HL-60/S4 treated with retinoic acid at 250 ng/mL for 4 days and 3 days (cell line): ENCODE data around the gene PIK3C2G.

Experiments
- in situ Hi-C: fragments of 300-500 bp; cut with MboI; formaldehyde crosslinking; loops from 2 replicates; pipeline ENCODE4 v1.7.0; 2022; ENCODE audit warnings: low sequenced_read_pairs

The PIK3C2G gene

DNA sequence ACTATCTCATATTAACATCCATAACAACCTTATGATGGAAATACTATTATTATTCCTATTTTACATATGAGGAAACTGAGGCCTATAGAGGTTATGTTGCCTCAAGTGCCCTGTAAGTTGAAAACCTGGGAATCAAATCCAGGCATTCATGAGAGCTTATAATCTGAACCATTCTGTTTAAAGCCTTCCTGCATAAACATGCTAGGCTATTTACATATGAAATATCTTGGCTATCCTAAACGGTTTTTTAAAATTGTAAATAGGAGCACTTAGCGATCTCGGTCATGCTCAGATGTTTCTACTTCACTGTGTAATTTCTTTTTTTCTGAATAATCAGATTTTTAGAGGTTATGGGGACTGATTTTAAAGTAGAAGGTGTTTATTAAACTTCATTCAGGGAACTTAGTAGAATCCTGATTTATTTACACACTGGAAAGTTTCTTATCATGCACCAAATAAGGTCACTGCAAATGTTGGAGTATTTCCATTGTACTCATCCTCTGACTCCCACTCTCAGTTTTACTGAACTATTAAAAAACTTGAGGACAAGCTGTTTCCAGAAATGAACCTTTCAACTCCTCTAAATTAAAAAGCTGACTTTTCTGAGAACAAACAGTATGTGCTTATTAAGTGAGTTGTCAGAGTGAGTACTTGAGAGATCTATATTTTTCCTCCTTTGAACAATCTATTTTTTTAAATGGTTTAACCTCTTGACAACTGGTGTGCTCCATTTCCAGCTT, 141.7 kb downstream of the PIK3C2G start:
- in situ Hi-C loops: no loop called here

DNA sequence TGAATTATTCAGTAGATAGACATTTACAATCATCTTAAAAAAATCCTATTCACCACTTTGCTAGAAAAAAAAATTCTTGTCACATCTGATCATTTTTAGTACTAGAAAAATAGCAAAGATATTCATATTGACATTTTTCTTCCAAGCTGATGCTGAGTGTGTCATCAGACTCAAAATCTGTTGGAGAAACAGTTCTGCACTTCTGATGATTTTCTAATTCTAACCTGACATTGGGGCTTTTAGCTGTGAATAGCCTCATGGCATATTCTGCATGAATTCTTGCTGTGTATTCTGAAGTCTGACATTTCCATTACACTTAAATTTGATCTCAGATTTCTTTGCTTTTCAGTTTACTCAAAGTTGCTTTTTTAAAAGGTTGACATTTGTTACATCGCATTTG, 150.1 kb downstream of the PIK3C2G start:
- in situ Hi-C loops: no loop called here

DNA sequence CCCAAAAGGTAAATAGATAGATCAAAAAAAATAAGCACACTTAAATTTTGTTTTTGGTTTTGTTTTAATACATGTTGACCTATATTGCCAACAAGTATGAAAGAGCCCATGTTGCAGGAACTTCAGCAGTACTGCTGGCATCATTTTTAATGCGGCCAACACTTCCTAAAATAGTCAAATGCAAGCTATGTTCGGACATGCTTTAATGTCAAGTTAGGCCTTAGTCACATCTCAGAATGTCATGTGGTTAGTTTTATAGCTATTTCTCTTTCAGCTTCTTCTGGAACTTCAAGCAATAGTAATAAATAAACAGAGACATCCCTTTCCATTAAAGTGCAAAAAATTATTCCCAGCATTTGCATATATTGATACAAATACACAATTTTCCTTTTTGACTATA, 153.4 kb downstream of the PIK3C2G start:
- in situ Hi-C loops: no loop called here

DNA sequence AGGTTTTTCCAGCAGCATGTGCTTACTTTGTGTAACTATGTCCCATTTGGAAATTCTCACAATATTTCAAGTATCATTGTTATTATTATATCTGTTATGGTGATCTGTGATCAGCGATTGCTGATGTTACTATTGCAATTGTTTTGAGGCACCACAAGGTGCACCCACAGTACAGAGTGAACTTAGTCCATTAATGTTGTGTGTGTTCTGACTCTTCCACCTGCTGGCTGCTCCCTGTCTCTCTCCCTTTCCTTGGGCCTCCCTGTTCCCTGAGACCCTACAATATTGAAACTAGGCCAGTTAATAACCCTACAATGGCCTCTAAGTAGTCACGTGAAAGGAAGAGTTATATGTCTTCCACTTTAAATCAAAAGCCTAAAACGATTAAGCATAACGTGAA, 153.9 kb downstream of the PIK3C2G start:
- in situ Hi-C loops: no loop called here

DNA sequence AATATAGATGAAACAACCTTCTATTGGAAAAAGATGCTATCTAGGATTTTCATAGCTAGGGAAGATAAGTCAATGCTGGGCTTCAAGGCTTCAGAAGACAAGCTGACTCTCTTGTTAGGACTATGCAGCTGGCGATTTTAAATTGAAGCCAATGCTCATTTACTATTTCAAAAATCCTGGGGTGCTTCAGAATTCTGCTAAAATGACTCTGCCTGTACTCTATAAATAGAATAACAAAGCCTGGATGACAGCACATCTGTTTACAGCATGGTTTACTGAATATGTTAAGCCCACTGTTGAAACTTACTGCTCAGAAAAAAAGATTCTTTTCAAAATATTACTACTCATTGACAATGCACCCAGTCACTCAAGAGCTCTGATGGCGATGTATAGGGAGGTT, 155.1 kb downstream of the PIK3C2G start:
- in situ Hi-C loops: no loop called here

DNA sequence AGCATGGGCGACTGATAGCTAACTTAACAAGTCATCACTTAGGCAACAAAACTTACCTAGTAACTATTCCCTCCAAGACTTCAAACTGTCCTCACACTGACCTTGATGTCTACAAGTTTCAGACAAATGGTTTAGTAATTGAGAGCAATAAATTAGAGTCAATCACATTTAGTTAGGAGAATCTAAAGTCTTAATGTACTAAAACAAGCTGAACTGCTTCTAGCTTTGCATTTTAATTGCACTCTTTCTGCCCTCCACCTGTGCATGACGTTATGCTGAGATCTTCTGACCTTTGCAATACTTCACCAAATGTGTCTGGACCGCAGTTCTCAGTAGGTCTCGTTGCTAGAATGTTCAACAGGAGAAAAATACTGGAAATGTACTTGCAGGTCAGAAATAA, 158.0 kb downstream of the PIK3C2G start:
- in situ Hi-C loops: no loop called here

DNA sequence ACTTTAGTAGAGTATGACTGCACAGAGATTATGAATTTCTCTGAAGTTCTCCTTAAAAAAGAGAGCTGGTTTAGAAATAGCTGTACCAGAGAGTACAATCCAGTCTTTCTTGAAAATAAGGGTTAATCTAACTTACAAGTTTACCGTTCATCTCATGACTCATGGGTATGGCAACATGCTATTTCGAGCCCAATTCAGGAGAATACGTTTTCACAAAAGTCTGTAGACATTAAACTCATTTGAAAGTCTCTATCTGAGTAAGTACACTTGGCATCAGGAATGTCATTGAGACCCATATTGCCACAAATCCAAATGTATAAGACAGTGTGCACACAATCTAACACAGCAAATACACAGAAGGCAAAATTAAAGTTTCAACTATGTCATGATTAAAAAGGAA, 160.5 kb downstream of the PIK3C2G start:
- in situ Hi-C loops: no loop called here

DNA sequence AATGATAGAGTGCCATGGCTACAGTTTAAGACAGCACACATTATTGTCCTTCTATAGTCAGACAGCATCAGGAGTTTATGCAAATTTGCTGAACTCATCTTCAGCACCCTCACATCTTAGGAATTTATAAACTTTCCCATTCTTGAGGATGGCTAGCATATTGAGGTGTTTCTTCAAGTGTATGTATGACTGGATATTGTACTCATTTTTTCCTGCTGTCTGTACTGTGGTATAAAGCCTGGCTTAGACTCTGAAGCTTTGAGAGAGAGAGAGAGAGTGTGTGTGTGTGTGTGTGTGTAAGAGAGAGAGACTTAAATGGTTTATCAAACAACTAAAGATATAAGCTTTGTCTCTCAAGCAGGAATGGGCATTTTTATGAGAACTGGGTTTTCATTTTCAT, 161.6 kb downstream of the PIK3C2G start:
- in situ Hi-C loops: no loop called here

DNA sequence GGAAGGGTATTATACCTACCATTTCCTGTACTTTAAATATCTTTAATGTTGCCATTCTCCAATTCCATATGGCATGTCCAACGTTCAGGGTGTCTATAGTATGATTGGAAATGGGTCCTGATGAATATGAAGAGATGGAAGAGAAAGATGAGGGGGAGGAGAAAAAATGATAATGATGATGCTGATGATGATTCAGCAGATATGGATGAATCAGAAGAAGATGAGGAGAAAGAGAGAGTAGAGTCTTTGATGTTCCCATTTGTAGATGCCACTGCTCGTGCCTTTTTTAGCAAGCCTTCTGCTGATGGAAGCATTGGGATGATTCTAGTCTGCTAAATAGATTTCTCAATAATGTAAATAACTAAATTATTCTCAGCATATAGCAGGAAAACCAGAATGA, 163.5 kb downstream of the PIK3C2G start:
- in situ Hi-C loops: no loop called here

DNA sequence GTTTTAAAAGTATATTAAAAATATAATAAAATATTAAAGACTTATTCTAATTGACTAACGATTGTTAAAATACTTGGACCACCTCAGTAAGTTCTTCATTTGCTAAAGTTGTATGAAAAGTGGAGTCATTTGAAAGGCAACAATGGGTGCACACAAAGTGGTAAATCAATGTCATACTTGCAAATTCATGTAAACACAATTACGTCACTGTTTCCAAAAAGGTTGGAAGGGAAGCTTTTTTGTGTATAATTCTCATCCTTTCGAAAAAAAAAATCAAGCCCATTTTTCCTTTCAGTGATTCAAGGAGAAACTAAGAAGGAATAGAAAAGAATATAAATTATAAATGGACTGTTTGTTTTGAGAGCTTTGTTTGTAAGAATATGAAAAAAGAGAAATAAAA, 166.2 kb downstream of the PIK3C2G start:
- in situ Hi-C loops: no loop called here

DNA sequence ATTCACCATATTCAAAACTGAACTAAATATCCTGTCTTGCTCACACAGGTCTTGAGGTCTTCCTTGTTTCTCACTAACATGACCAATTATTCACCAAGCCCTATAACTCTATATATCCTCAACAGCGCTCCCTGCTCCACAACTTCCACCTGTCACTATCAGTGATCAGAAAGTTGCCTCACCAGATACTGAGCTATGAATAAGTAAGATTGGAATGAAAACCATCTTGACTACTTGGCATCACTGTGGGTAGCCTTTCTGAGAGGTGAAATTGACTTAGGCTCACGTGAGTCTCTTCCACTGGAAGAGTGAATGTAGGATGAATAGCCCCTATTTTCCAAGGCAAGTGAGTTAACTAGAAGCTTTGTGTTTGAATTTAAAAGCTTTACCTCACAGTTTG, 167.1 kb downstream of the PIK3C2G start:
- in situ Hi-C loops: no loop called here

DNA sequence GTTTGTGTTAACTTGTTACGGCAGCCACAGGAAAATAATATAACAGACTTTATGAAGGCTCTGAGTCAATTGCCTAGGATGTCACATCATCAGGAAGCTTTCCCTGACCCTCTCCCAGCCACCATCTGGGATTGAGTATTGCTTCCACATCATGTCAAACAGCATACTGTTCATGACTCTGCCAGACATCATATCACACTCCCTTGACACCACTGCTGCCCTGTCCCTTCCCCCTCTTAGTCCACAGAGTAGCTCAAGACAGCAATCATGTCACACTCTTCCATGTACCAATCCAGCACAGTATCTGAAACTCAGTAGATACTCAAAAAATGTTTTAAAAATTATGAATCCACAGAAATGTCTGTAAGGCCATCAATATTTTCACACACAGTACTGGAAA, 168.0 kb downstream of the PIK3C2G start:
- in situ Hi-C loops: no loop called here

DNA sequence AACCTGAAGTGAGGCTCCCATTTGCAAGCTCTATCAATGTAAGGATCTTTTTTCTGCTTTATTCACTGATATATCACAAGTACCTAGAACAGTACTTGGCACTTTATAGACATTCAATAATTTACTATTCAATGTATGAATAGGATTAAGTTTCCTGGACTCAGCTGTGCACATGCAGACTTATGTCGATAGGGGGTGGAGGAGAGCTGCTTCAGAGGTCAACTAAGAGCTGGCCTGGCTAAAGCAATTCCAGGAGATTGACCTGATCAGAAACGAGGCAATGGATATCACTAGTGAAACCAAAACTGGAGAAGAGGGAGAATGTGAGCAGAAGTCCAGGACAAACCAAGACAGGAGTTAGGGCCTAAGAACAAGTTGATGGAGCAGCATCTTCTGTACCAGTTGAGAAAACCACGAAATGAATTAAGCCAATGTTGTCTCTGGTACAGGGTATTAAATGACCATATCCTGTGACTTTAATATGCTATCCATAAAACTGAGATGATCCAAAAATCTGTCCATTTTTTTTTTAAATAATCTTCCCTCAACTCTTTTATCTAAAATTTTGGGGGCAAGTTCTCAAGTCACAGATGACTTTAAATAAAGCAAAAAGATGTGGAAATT, 169.2 kb downstream of the PIK3C2G start:
- in situ Hi-C loops: no loop called here

DNA sequence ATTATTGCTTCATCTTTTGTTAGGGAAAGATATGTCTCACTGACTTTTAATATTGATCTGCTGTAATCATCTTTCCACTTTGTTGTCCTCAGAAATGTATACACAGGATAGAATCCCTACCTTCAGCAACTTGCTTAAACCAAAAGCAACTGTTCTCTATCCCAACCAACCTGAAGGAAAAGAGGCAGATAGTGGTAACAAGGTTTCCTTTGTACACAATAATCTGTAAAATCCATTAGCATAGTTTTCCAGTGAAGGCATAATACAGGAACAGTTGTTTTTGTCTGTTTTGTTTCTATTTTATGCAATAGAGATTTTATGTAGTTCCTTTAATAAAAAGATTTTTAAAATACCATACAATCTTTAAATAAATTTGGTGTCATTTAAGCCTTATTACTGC, 170.5 kb downstream of the PIK3C2G start:
- in situ Hi-C loops: no loop called here

DNA sequence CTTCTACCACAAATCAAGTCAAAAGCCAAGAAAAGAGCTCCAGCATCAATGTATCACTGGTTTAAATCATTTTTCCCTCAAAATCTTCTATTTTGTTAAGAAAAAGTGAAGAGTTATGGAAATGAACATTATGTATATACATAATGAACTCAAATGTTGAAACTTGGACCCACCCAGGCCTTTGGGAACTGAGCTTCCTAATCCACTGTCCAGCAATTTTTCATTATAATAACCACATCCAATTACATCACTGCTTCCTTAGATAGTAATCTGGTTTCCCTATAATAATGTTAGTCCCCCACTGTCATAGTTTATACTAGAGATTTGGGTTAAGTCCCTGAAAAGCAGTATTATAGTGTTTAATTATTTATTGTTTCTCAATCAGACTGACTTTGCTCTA, 170.9 kb downstream of the PIK3C2G start:
- in situ Hi-C loops: no loop called here

DNA sequence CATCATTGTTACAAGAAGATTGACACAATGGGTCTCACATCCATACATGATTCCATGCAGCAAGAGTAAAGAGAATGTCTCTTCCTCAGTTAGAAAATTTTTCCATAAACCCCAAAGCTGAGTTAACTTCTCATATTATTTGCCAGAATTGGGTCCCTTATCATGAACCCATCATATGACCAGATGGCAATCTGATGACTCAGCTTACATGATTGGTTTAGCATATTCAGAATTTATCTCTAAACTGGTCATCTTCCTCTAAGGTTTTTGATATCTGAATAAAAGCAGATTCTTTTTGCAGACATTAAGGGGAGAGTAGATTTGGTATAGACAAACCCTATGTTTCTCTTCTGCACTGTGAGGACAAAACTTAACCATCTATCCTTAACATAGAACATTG, 174.9 kb downstream of the PIK3C2G start:
- in situ Hi-C loops: no loop called here

DNA sequence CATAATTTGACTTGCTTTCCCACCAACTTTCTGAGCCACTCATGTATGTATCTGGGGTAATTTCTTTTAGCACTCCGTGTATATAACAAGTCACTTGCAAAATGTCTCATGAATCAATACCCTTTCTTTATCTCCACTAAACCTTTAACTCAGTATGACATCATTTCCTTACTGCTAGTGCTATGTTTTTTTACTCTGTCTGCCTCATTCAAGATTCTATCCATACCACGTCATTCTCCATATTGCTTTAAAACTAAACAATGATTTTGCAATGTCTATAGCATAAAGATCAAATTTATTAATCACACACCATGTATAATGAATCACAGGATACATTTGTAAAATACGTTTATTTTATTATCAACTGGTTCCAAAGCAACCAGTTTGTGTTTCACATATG, 178.2 kb downstream of the PIK3C2G start:
- in situ Hi-C loops: no loop called here

DNA sequence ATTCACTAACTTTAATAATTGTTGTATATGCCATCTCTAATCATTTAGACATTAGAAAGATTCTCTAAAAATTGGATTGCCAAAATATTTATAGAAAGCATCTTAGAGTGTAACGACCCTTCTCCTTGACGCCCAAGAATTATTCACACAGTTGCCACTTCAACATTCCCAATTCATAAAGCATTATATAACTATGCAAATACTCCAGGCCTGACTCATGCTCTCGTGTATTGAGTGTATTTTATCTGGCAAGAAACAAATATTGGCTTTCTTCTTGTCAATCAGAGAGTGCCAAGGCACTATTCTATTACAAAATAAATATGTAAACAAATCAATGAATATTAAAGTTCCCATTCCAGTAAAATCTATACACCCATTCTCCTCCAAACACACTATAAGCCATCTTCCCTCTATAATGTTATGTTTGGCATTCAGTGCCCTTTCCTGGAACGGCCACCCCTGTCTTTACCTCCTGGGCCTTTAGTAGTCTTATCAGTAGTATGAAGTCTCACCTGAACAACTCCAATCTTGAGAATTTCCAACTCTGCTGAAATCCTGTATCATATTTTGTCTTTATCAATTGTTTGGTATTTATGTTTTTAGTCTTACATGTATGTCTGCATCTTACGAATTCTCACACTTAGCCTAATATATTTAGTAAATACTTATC, 182.6 kb downstream of the PIK3C2G start:
- in situ Hi-C loops: no loop called here

DNA sequence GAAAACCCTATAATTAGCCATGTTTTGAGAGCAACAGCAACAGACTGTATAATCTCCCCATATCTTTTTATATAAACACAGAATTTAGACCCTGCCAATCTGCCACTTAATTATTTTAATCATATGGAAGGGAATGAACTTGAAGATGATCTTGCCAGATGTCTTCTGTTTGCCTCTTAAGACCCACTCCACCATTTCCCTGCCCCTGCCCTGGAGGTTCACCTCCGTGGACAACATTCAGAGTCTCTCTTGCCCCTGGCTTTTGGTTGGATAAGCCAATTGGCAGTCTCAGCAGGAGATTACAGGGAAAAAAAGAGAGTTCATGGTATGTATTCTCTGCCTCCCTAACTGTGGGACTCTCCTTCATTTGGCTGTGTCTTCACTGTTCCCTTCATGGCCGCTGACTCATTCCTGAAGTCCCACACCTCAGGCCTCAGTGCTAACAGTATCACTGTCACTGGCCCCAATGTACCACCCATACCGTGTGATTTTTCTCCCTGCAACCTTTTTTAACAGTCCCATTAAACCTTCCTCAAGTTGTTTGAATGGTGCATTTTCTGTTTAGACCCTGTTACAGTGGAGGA, 184.8 kb downstream of the PIK3C2G start:
- in situ Hi-C loops: no loop called here

DNA sequence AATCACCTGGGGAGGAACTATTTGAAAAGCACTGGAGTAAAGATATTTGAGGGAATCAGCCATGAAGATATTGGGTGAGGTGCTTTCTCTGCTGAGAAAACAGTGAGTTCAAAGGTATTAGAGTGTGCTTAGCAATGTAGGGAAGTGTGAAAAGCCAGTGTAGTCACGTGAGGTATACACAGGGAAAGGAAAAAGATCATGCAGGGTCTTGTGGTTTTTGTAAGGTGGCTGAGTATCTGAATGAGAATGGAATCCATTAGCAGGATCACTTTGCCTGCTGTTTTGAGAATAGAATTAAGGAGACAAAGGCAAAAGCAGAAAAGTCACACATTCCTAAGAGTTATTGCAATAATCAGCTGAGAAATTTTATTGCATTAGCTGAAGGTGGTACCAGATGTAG, 193.0 kb downstream of the PIK3C2G start:
- in situ Hi-C loops: no loop called here

DNA sequence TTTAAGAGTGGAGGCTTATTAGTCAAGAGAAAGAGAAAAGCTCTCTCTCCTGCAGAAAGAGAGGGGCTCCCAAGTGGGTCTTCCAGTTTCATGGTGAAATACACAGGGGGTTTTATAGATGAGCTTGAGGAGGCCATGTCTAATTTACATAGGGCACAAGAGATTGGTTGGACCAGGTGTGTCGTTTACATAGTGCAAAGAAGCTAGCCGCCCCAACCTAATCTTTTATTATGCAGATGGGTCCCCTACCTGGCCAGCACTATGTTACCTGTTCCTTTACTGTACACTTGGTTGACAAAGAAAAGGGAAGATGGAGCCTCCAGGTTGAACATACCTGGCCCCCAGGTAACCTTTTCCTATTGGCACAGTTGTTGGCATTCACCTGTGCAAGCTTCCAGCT, 195.0 kb downstream of the PIK3C2G start:
- in situ Hi-C loops: no loop called here

DNA sequence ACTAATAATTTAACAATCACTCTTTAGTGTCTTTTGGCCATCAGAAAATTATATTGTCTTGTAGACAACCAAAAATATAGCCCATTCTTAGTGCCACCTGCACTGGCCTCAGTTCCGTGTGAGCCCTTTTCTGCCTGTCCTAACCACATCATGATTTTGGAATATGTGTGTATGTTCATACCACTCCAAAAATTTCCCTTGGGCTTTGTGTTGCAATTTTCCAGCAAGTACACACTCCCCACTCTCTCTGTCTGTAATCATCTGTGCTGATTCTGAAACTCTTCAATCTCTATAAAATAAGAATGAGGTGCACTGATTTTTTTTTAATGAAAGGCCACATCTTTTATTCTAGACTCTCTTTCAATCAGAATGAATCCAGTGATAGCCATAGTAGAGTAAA, 196.0 kb downstream of the PIK3C2G start:
- in situ Hi-C loops: no loop called here
